T-helper 17 cell (primary cell): ENCODE measurements around the gene CALHM3. TPM values are rescaled to one million over a fixed set of nuclear protein-coding genes. Genes with fewer than 3 reads are reported as not detected.

Experiments used
- ATAC-seq: fragments of 150-1000 bp; cut with Tn5 transposase; 2 replicates; pipeline ENCODE4 v1.10.0; 2021; ENCODE audit warnings: mild to moderate bottlenecking, moderate library complexity
- DNase-seq, 3 donors: peaks; one replicate each; pipeline versions ENCODE4 v3.0.0 to v3.0.0-alpha.2; 2020 to 2021
- H3K9me3 ChIP-seq: one replicate; pipeline ENCODE4 v1.7.0; 2013; ENCODE audit warnings: low read length, mild to moderate bottlenecking; ENCODE audit not compliant: control insufficient read depth, poor library complexity, severe bottlenecking
- H3K27ac Mint-ChIP-seq: one replicate; pipeline ENCODE4 v1.8.0; 2022; ENCODE audit warnings: mild to moderate bottlenecking, moderate library complexity, mixed read lengths
- H3K27me3 Mint-ChIP-seq: one replicate; pipeline ENCODE4 v1.8.0; 2022; ENCODE audit warnings: mixed read lengths
- H3K36me3 Mint-ChIP-seq: one replicate; pipeline ENCODE4 v1.8.0; 2022; ENCODE audit warnings: low read depth, mixed read lengths
- H3K4me1 Mint-ChIP-seq: one replicate; pipeline ENCODE4 v1.8.0; 2022; ENCODE audit warnings: mild to moderate bottlenecking, mixed read lengths
- H3K4me3 Mint-ChIP-seq: one replicate; pipeline ENCODE4 v1.8.0; 2022; ENCODE audit warnings: mild to moderate bottlenecking, moderate library complexity, mixed read lengths
- total RNA-seq, 4 donors: library from RNA in 2 of 4; stranded (reverse) in 2 of 4; gene quantifications; one replicate each; pipeline ENCODE4 v1.2.3 and lab custom pipeline; 2022 to 2026

The CALHM3 gene
- total RNA-seq, 2 donors from 2014 or later: not detected

- Mint-ChIP-seq H3K27me3 (no peaks in the 10 kb centered on the region), H3K36me3 (no peaks in the 10 kb centered on the region), H3K4me1 (peaks cover 17% of the 10 kb centered on the region), H3K4me3 (no peak overlapping the region), H3K27ac (no peak overlapping the region)
- no peaks in the 10 kb centered on the region for H3K9me3 ChIP-seq
- no peak for ATAC-seq
- no peak for DNase-seq
These were observed 21.0 kb downstream of the CALHM3 start for GRCh38 chr10:103457896-103458583.

- no peaks in the 10 kb centered on the region for H3K9me3 ChIP-seq
- Mint-ChIP-seq H3K4me1 (peaks cover 23% of the 10 kb centered on the region), H3K27me3 (no peaks in the 10 kb centered on the region), H3K4me3 (no peak overlapping the region), H3K36me3 (no peaks in the 10 kb centered on the region), H3K27ac (peak overlapping the region; percentile 53)
- no peak for DNase-seq
- no peak for ATAC-seq
These were observed 21.8 kb downstream of the CALHM3 start for GRCh38 chr10:103457176-103457712.

- H3K9me3 ChIP-seq: no peaks in the 10 kb centered on the region
- Mint-ChIP-seq H3K4me1 (peaks cover 26% of the 10 kb centered on the region), H3K27me3 (no peaks in the 10 kb centered on the region), H3K36me3 (no peaks in the 10 kb centered on the region), H3K27ac (no peak overlapping the region), H3K4me3 (no peak overlapping the region)
- DNase-seq: no peak
- ATAC-seq: no peak
These were observed 22.9 kb downstream of the CALHM3 start for GRCh38 chr10:103456074-103456660.

- H3K4me3 Mint-ChIP-seq: no peak overlapping the region
- H3K36me3 Mint-ChIP-seq: no peaks in the 10 kb centered on the region
- H3K27ac Mint-ChIP-seq: no peak overlapping the region
- no peak for DNase-seq
- ATAC-seq: no peak
- peaks cover 35% of the 10 kb centered on the region for H3K4me1 Mint-ChIP-seq
- no peaks in the 10 kb centered on the region for H3K9me3 ChIP-seq
- H3K27me3 Mint-ChIP-seq: no peaks in the 10 kb centered on the region
These were observed 23.8 kb downstream of the CALHM3 start for GRCh38 chr10:103455235-103455634.

GRCh38 chr10:103454026-103454425, 25.0 kb downstream of the CALHM3 start:
- ATAC-seq (no peak), DNase-seq (no peak)
- H3K9me3 ChIP-seq: no peaks in the 10 kb centered on the region
- peak overlapping the region; percentile 95 for H3K4me3 Mint-ChIP-seq
- H3K27me3 Mint-ChIP-seq: no peaks in the 10 kb centered on the region
- H3K4me1 Mint-ChIP-seq: peaks cover 42% of the 10 kb centered on the region
- H3K27ac Mint-ChIP-seq: no peak overlapping the region
- peaks cover 8% of the 10 kb centered on the region for H3K36me3 Mint-ChIP-seq

- ATAC-seq (no peak), DNase-seq (no peak)
- Mint-ChIP-seq H3K27me3 (no peaks in the 10 kb centered on the region), H3K27ac (peak overlapping the region; percentile 97), H3K4me1 (peaks cover 54% of the 10 kb centered on the region), H3K4me3 (peak overlapping the region; percentile 95), H3K36me3 (peaks cover 15% of the 10 kb centered on the region)
- no peaks in the 10 kb centered on the region for H3K9me3 ChIP-seq
These were observed 26.4 kb downstream of the CALHM3 start for GRCh38 chr10:103452506-103453230.

- Mint-ChIP-seq H3K4me1 (peaks cover 55% of the 10 kb centered on the region), H3K4me3 (peak within 1 kb of the TSS; percentile 95), H3K27ac (peak within 1 kb of the TSS; percentile 97), H3K27me3 (no peaks in the 10 kb centered on the region), H3K36me3 (peaks cover 17% of the 10 kb centered on the region)
- ATAC-seq (peak; percentile 72), DNase-seq (peak in 2 of 3 donors; percentile 34 to 37)
- H3K9me3 ChIP-seq: no peaks in the 10 kb centered on the region
These were observed 27.1 kb downstream of the CALHM3 start, which contains the start of gene CALHM2 for GRCh38 chr10:103451831-103452505. Gene CALHM2 (minus strand): TSS chr10:103452370. CDS start chr10:103449941, 2,429 bp downstream.

- peak; percentile 27 to 39 (median 31) for DNase-seq
- Mint-ChIP-seq H3K27ac (peak overlapping the region; percentile 97), H3K27me3 (no peaks in the 10 kb centered on the region), H3K36me3 (peaks cover 17% of the 10 kb centered on the region), H3K4me1 (peaks cover 59% of the 10 kb centered on the region), H3K4me3 (peak overlapping the region; percentile 95)
- H3K9me3 ChIP-seq: no peaks in the 10 kb centered on the region
- peak; percentile 80 for ATAC-seq
These were observed 27.8 kb downstream of the CALHM3 start for GRCh38 chr10:103451091-103451813.

GRCh38 chr10:103450201-103450695, 28.8 kb downstream of the CALHM3 start:
- peak overlapping the region; percentile 95 for H3K4me3 Mint-ChIP-seq
- peaks cover 61% of the 10 kb centered on the region for H3K4me1 Mint-ChIP-seq
- H3K9me3 ChIP-seq: no peaks in the 10 kb centered on the region
- no peaks in the 10 kb centered on the region for H3K27me3 Mint-ChIP-seq
- H3K36me3 Mint-ChIP-seq: peaks cover 17% of the 10 kb centered on the region
- peak overlapping the region; percentile 97 for H3K27ac Mint-ChIP-seq
- DNase-seq: no peak
- no peak for ATAC-seq

- peaks cover 62% of the 10 kb centered on the region for H3K4me1 Mint-ChIP-seq
- H3K36me3 Mint-ChIP-seq: peaks cover 17% of the 10 kb centered on the region
- no peak for ATAC-seq
- H3K4me3 Mint-ChIP-seq: peak overlapping the region; percentile 95
- peak overlapping the region; percentile 97 for H3K27ac Mint-ChIP-seq
- DNase-seq: no peak
- no peaks in the 10 kb centered on the region for H3K9me3 ChIP-seq
- H3K27me3 Mint-ChIP-seq: no peaks in the 10 kb centered on the region
These were observed 29.6 kb downstream of the CALHM3 start for GRCh38 chr10:103449208-103450144.

- ATAC-seq: no peak
These were observed 30.3 kb downstream of the CALHM3 start for GRCh38 chr10:103448746-103449145.

More at GRCh38 chr10:103448746-103449145, 30.3 kb downstream of the CALHM3 start:
- Mint-ChIP-seq H3K27me3 (no peaks in the 10 kb centered on the region), H3K4me3 (peak overlapping the region; percentile 95), H3K27ac (peak overlapping the region; percentile 97), H3K4me1 (peaks cover 62% of the 10 kb centered on the region), H3K36me3 (peaks cover 18% of the 10 kb centered on the region)
- H3K9me3 ChIP-seq: no peaks in the 10 kb centered on the region
- DNase-seq: no peak
